ENCODE data around the gene RCE1. TPM values are rescaled to one million over a fixed set of nuclear protein-coding genes. Genes with fewer than 3 reads are reported as not detected.

Gene RCE1
- total and polyA plus RNA-seq, 8 donors: 8.2 to 19.0 (median 10.1) TPM

DNA sequence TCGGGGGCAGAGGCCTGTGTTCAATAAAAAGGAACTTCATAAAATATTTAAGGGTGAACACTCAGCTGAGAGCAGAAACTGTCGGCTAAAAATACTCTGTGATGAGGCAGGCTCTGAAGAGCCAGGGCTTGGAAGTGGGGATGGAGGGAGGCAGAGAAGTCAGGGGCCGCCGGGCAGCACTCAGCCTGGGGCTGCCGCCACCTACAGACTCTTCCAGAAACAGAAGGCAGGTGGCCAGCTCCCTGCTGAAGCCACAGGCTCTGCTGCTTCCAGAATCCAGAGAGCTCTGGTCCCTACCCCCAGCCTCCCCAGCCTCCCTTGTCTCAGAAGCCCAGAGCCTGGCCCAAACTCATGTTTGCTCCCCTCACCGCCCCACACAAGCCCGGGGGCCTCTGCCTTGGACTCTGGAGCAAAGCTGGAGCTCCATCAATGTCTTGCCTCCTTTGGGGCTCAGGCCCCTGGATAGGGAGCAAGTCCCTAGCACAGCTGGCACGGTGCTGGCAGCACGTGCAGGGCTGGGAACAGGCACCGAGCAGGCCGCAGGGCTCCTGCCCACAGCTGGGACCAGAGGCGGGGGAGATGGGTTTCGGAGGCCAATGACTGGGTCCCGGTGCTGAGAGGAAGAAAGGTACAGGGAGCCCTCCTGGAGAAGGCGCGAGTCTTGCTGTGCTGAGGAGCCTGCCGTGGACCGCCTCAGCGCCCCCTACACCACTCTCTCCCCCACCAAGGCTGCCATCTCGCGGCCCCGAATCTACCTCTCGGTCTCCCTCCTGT is 21.9 kb downstream of the RCE1 start:
- no peaks in the 10 kb centered on the region for H3K36me3 ChIP-seq
- no peaks in the 10 kb centered on the region for H3K4me1 ChIP-seq
- H3K27me3 ChIP-seq: no peaks in the 10 kb centered on the region
- no peak overlapping the region for H3K27ac ChIP-seq
- 92 to 94% methylated on average over 20 to 23 of the region's 23 CpGs for WGBS, 2 donors
- TF ChIP-seq, protein P1, sequence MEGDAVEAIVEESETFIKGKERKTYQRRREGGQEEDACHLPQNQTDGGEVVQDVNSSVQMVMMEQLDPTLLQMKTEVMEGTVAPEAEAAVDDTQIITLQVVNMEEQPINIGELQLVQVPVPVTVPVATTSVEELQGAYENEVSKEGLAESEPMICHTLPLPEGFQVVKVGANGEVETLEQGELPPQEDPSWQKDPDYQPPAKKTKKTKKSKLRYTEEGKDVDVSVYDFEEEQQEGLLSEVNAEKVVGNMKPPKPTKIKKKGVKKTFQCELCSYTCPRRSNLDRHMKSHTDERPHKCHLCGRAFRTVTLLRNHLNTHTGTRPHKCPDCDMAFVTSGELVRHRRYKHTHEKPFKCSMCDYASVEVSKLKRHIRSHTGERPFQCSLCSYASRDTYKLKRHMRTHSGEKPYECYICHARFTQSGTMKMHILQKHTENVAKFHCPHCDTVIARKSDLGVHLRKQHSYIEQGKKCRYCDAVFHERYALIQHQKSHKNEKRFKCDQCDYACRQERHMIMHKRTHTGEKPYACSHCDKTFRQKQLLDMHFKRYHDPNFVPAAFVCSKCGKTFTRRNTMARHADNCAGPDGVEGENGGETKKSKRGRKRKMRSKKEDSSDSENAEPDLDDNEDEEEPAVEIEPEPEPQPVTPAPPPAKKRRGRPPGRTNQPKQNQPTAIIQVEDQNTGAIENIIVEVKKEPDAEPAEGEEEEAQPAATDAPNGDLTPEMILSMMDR (IDR thresholded peaks at IDR 0.05): no peak
- DNase-seq (peak in 2 of 6 donors; percentile 45 to 53), FAIRE-seq (no peak), ATAC-seq (no peak)
- intact Hi-C loops (cut with DNase I): no loop called here
- H3K9me3 ChIP-seq: no peaks in the 10 kb centered on the region
- H3K4me3 ChIP-seq: no peak overlapping the region

DNA sequence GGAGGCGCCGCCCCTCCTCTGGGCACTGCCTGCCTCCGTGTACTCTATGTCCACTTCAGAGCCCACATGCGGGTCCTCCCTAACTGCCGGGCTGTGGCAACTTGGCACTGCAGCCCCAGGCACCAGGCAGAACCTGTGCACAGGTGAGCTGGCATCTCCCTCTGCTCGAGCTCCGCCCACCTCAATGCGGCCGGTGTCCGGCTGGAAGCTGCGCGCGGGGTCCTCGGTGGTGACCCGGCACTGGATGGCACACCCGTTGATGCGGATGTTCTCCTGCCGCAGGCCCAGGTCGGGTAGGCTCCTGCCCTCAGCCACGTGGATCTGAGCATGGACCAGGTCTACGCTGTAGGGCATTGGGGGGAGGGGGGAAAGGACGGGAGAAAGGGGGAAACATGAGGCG is 22.8 kb downstream of the RCE1 start:
- no peak for DNase-seq
- TF ChIP-seq, protein P1 (IDR thresholded peaks at IDR 0.05): no peak
- WGBS, 2 donors: 91 to 93% methylated on average over 17 to 23 of the region's 23 CpGs
- no peaks in the 10 kb centered on the region for H3K9me3 ChIP-seq
- no peak for FAIRE-seq
- intact Hi-C loops (cut with DNase I): no loop called here
- H3K4me1 ChIP-seq: no peaks in the 10 kb centered on the region
- ATAC-seq: no peak
- no peak overlapping the region for H3K4me3 ChIP-seq
- no peak overlapping the region for H3K27ac ChIP-seq
- H3K27me3 ChIP-seq: no peaks in the 10 kb centered on the region
- no peaks in the 10 kb centered on the region for H3K36me3 ChIP-seq

DNA sequence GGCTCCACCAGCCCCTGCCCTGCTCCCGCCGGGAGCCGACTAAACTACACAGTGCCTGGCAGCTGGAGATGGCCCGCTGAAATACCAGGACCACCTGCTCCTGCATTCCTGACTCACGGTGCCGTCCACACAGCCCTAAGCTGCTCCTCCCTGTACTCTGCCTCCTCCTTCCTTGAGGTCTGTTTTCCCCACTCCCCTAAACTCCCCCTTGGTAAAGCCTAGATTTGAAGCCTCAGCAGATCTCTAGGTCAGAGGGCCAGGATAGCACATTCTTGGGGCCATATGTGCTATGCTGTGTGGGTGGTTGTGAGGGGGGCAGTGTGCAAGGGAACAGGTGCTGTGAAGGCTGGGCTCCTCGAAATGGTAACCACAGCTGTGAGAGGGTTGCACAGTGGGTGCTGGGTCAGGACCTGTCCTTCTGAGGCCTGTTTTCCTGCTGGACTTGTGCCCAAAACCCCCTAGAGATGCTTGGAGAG is 23.3 kb downstream of the RCE1 start:
- no peak overlapping the region for H3K27ac ChIP-seq
- no peaks in the 10 kb centered on the region for H3K36me3 ChIP-seq
- TF ChIP-seq, protein P1 (IDR thresholded peaks at IDR 0.05): no peak
- intact Hi-C loops (cut with DNase I): no loop called here
- FAIRE-seq: no peak
- H3K4me1 ChIP-seq: no peaks in the 10 kb centered on the region
- 83 to 88% methylated on average over 7 of the region's 7 CpGs for WGBS, 2 donors
- no peak overlapping the region for H3K4me3 ChIP-seq
- ATAC-seq: no peak
- H3K9me3 ChIP-seq: no peaks in the 10 kb centered on the region
- peak in 1 of 6 donors; percentile 22 for DNase-seq
- H3K27me3 ChIP-seq: no peaks in the 10 kb centered on the region

DNA sequence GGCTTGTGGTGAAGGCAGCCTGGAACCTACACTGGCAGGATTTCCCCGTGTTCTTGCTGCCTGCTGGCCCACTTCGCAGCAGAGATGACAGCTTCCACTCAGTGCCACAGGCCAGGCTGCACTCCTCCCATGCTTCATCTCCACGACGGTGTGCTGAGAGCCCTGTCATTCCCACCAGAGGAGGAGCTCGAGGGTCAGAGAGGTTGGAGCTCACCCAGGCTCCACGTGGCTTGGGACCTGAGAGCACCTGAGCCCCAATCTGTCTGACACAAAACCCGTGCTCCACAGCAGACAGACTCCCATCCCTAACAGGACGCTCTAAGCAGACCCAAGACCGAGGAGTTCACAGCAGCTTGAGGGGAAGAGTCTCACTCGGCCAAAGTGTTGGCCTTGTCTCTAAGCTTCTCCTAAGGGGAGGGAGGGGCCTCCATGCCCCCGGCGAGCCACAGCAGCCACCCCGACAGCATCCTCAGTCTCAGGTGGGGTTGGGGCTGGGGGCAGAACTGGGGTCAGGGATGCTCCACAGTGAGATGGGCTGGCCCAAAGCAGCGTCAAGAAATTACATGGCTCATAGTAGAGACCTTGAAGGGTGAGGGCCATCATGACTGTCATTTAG is 24.3 kb downstream of the RCE1 start:
- ATAC-seq (no peak), DNase-seq (peak in 1 of 6 donors; percentile 33), FAIRE-seq (no peak)
- 81 to 89% methylated on average over 14 of the region's 14 CpGs for WGBS, 2 donors
- H3K27ac ChIP-seq: no peak overlapping the region
- TF ChIP-seq, protein P1 (IDR thresholded peaks at IDR 0.05): no peak
- H3K36me3 ChIP-seq: no peaks in the 10 kb centered on the region
- H3K9me3 ChIP-seq: no peaks in the 10 kb centered on the region
- no peak overlapping the region for H3K4me3 ChIP-seq
- no peaks in the 10 kb centered on the region for H3K27me3 ChIP-seq
- H3K4me1 ChIP-seq: no peaks in the 10 kb centered on the region
- intact Hi-C loops (cut with DNase I): no loop called here

All from pancreas (tissue), 10 donors.